HPDE6-E6E7 (cell line): ENCODE data around the gene XPO4.

Experiments used
- DNase-seq: peaks from one replicate; pipeline ENCODE4 v3.0.0; 2011; ENCODE audit warnings: missing footprints; ENCODE audit errors: extremely low spot score

XPO4 gene

DNA sequence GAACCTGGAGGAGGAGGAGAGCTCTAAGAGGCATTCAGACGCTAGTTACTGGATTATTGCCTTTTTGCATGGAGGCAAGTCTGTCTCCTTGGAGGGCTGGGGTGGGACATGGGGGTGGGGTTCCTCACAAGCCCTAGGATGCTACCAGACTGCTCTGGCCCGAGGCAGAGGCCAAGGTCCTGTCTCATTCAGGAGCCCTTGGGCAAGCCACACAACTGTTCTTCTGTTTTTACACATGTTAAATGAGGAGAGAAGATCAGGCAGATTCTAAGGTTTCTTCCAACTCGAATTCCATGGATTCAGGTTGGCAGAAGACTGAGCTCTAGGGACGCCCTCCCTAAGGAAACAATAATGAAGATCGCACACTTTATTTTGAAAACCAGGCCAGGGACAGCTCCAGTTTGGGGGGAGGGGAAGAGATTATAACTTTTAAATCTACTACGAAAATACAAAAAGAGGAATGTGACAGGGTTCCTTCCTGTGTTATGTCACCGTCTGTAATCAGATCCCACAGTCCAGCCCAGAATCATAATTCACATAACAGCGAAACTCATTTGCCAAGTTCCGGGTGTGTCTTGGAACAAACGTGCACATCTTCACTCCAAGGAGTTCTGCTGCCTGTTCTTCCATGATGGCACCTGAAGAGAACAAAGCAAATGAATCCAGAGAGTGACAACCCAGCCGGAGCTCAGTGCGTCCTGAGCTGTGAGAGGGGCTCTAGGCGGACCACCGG is 173.8 kb downstream of the XPO4 start:
- no peak for DNase-seq

DNA sequence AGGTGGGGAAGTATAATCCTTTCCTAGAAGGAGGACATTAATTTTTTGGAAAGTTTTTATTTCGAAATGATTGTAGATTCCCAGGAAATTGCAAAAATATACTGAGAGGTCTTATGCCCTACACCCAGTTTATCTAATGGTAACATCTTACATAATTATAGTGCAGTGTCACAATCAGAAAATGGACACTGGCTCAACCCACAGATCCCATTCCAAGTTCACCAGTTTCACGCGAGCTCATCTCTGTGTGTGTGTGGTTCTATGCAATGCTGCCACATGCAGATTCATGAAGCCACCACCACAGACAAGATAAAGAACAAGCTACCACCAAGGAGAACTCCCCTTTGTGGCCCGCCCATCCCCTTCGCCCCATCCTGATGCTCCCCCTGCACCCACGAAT is 174.7 kb downstream of the XPO4 start:
- no peak for DNase-seq
